ENCODE measurements around the gene ETFRF1.

ETFRF1 gene, protein sequence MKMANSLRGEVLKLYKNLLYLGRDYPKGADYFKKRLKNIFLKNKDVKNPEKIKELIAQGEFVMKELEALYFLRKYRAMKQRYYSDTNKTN

GRCh38 chr12:25195056-25195971 is at the start of gene ETFRF1, which contains the start of gene DNAI7:
Gene ETFRF1 (plus strand): TSS chr12:25195237. CDS start chr12:25203957, 8,720 bp downstream.
Gene DNAI7 (minus strand): TSS chr12:25195160. CDS start chr12:25195078, 82 bp downstream.
- CTCF ChIA-PET: no interaction called here
- Mint-ChIP-seq H3K4me1 (peaks cover 23% of the 10 kb centered on the region), H3K36me3 (peaks cover 11% of the 10 kb centered on the region), H3K4me3 (peak within 1 kb of the TSS; percentile 97), H3K27me3 (peaks cover 5% of the 10 kb centered on the region), H3K9me3 (no peaks in the 10 kb centered on the region), H3K27ac (peak within 1 kb of the TSS; percentile 89)
- peak; percentile 97 for DNase-seq

- Mint-ChIP-seq H3K36me3 (no peaks in the 10 kb centered on the region), H3K4me3 (no peak overlapping the region), H3K9me3 (no peaks in the 10 kb centered on the region), H3K4me1 (no peaks in the 10 kb centered on the region), H3K27me3 (no peaks in the 10 kb centered on the region), H3K27ac (no peak overlapping the region)
- CTCF ChIA-PET: interaction anchor here (0.6 kb wide), 1 partner anchor 12 kb away, joined by 3 read pairs; no protein-coding TSS in a partner anchor
- DNase-seq: no peak
These were observed 48.4 kb upstream of the ETFRF1 start for GRCh38 chr12:25146686-25147085.

DNA sequence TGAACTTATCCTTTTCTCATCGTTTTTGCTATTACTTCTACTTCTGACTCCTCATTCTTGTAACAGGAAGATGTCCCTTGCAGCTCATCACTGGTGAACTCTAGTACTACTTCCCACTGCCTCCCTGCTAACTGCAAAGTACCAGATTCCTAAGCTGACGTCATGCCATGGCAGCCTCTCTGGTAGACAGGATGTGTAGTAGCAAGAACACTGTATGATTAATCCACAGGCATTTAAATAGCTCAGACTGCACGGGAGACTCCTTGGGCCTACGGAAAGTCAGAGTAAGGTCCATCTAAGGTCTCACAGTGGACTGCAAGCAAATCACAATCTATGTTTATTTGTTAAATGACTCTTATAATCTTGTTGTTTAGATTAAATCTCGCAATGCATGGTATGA is 43.6 kb upstream of the ETFRF1 start:
- peaks cover 6% of the 10 kb centered on the region for H3K4me1 Mint-ChIP-seq
- DNase-seq: no peak
- CTCF ChIA-PET: interaction anchor here (1.0 to 5.7 kb wide), 3 partner anchors 15 to 160 kb away, joined by 3 to 43 read pairs (median 31); no protein-coding TSS in a partner anchor
- H3K27me3 Mint-ChIP-seq: no peaks in the 10 kb centered on the region
- no peak overlapping the region for H3K4me3 Mint-ChIP-seq
- no peaks in the 10 kb centered on the region for H3K36me3 Mint-ChIP-seq
- no peaks in the 10 kb centered on the region for H3K9me3 Mint-ChIP-seq
- H3K27ac Mint-ChIP-seq: no peak overlapping the region

DNA sequence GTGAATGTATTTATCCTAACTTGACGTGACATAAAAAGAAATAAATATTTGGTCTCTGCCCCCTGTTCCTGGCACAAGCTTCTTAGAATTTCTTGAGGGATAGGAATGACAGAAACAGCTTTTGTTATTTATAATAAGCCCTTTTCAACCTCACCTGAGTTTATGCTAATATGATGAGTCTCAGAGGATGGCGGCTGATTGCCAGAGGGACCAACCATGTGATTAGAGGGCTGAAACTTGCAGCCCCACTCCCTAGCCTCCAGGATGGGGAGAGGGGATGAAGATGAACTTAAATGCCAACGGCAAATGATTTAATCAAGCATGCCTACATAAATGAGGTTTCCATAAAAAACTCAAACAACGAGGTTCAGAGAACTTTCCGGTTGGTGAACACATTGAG is 43.0 kb upstream of the ETFRF1 start:
- H3K4me3 Mint-ChIP-seq: no peak overlapping the region
- no peak for DNase-seq
- H3K36me3 Mint-ChIP-seq: no peaks in the 10 kb centered on the region
- H3K9me3 Mint-ChIP-seq: no peaks in the 10 kb centered on the region
- no peaks in the 10 kb centered on the region for H3K27me3 Mint-ChIP-seq
- CTCF ChIA-PET: interaction anchor here (1.0 to 5.7 kb wide), 3 partner anchors 16 to 160 kb away, joined by 3 to 43 read pairs (median 31); no protein-coding TSS in a partner anchor
- H3K27ac Mint-ChIP-seq: no peak overlapping the region
- H3K4me1 Mint-ChIP-seq: peaks cover 6% of the 10 kb centered on the region

- CTCF ChIA-PET: interaction anchor here (0.7 to 5.7 kb wide), 21 partner anchors 11 to 301 kb away, joined by 3 to 43 read pairs (median 3); no protein-coding TSS in a partner anchor
- Mint-ChIP-seq H3K4me1 (peaks cover 6% of the 10 kb centered on the region), H3K9me3 (no peaks in the 10 kb centered on the region), H3K27ac (no peak overlapping the region), H3K36me3 (no peaks in the 10 kb centered on the region), H3K27me3 (peaks cover under 1% of the 10 kb centered on the region), H3K4me3 (no peak overlapping the region)
- DNase-seq: no peak
These were observed 39.9 kb upstream of the ETFRF1 start for GRCh38 chr12:25155022-25155576.

DNA sequence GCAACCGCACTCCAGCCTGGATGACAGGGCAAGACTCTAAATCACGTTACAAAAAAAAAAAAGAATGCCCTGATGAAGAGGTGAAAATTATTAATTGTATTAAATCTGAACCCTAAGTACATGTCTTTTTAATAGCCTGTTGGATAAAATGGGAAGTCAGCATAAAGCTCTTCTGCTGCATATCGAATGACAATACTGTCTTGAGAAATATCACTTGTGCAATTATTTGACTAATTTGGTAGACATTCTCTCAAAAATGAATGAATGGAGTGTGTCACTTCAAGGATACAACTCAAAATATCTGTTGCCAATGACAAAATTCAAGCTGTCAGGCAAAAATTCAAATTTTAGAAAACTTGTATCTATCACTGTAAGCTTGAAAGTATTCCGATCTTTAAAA is 39.0 kb upstream of the ETFRF1 start:
- Mint-ChIP-seq H3K27ac (no peak overlapping the region), H3K4me3 (no peak overlapping the region), H3K4me1 (peaks cover 6% of the 10 kb centered on the region), H3K9me3 (no peaks in the 10 kb centered on the region), H3K36me3 (no peaks in the 10 kb centered on the region), H3K27me3 (peaks cover 5% of the 10 kb centered on the region)
- DNase-seq: no peak
- CTCF ChIA-PET: interaction anchor here (1.8 to 5.7 kb wide), 2 partner anchors 160 to 164 kb away, joined by 4 to 43 read pairs; no protein-coding TSS in a partner anchor

GRCh38 chr12:25162866-25163265 is 32.2 kb upstream of the ETFRF1 start:
- Mint-ChIP-seq H3K27me3 (peaks cover 5% of the 10 kb centered on the region), H3K9me3 (no peaks in the 10 kb centered on the region), H3K27ac (no peak overlapping the region), H3K4me3 (no peak overlapping the region), H3K36me3 (no peaks in the 10 kb centered on the region), H3K4me1 (no peaks in the 10 kb centered on the region)
- DNase-seq: no peak
- CTCF ChIA-PET: no interaction called here

GRCh38 chr12:25182765-25183164 is 12.3 kb upstream of the ETFRF1 start:
- no peak overlapping the region for H3K27ac Mint-ChIP-seq
- CTCF ChIA-PET: no interaction called here
- no peaks in the 10 kb centered on the region for H3K27me3 Mint-ChIP-seq
- no peaks in the 10 kb centered on the region for H3K9me3 Mint-ChIP-seq
- no peak for DNase-seq
- H3K4me3 Mint-ChIP-seq: no peak overlapping the region
- peaks cover 18% of the 10 kb centered on the region for H3K4me1 Mint-ChIP-seq
- no peaks in the 10 kb centered on the region for H3K36me3 Mint-ChIP-seq

DNA sequence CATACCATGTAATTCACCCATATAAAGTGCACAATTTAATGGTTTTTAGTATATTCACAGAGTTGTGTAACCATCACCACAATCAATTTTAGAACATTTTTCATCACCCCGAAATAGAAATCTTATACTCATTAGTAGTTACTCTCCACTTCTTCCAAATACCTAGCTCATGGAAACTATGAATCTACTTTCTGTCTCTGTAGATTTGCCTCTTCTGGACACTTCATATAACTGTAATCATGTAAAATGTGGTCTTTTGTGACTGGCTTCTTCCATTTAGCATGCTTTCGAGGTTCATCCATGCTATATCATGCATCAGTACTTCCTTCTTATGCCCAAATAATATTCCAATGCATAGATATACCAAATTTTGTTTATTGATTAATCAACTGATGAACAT is 10.9 kb upstream of the ETFRF1 start:
- no peak overlapping the region for H3K27ac Mint-ChIP-seq
- H3K36me3 Mint-ChIP-seq: no peaks in the 10 kb centered on the region
- peaks cover 20% of the 10 kb centered on the region for H3K4me1 Mint-ChIP-seq
- no peaks in the 10 kb centered on the region for H3K27me3 Mint-ChIP-seq
- no peak for DNase-seq
- H3K9me3 Mint-ChIP-seq: no peaks in the 10 kb centered on the region
- no peak overlapping the region for H3K4me3 Mint-ChIP-seq
- CTCF ChIA-PET: interaction anchor here (0.7 kb wide), 1 partner anchor 193 kb away, joined by 3 read pairs; no protein-coding TSS in a partner anchor

DNA sequence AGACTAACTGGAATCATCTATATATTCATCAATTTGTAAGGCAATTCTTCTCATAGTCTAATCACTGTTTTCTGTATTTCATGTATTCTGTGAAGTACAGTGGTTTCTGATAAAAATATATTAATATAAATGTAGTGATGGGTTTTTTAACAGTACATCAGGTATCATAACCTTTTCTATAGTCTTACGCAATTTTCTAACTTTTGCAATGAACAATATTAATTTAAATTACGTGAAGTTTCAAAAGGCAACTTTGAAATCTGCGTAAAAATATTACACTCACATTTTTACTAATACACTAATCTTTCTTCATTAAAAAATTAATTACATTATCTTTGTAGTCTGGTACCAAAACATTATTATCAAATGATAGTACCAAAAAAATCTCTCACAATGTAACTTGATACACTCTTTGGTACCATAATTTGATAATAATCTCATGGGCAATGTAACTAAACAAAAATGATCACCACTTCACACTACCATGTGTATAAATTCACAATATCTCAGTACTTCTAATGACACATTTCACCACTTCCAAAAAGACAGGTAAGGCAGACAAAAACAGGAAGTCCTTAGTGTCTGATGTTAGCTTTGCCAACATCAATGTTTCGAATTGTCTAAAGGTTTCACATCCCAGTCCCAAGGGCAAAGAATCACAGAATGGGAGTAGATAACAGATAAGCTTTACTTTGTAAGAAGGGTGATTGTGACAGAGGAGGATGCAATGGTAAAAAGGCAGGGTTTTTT is 8.8 kb upstream of the ETFRF1 start:
- Mint-ChIP-seq H3K4me1 (peaks cover 20% of the 10 kb centered on the region), H3K27ac (peak overlapping the region; percentile 61), H3K27me3 (no peaks in the 10 kb centered on the region), H3K9me3 (no peaks in the 10 kb centered on the region), H3K4me3 (peak overlapping the region; percentile 1), H3K36me3 (no peaks in the 10 kb centered on the region)
- DNase-seq: no peak
- CTCF ChIA-PET: no interaction called here

DNA sequence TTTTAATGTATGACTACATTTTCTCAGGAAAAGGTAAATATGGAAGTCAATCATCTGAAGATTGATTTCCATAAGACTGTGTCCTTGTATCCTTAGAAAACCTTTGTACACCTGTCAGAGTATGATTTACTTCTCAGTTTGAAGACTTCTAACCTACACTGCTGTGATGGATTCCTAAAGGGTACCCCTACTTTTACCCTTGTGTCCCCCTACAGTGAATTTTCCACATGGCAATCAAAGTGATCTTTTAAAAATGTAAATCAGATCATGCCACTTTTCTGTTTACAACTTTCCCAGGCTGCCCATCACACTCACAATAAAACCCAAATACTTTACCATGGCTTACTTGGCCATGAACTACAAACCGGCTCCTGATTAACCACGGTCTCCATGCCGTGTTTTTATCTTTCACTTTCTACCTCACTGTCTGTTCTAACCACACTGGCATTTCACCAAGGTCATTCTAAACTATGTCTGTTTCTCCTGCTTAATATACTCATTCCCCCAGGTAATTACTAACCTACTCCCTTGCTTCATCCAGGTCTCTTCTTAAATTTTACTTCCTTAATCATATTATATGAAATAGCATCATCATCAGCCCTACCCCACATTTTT is 8.1 kb upstream of the ETFRF1 start:
- Mint-ChIP-seq H3K36me3 (no peaks in the 10 kb centered on the region), H3K4me1 (peaks cover 20% of the 10 kb centered on the region), H3K4me3 (peak overlapping the region; percentile 64), H3K9me3 (no peaks in the 10 kb centered on the region), H3K27ac (peak overlapping the region; percentile 74), H3K27me3 (no peaks in the 10 kb centered on the region)
- CTCF ChIA-PET: no interaction called here
- no peak for DNase-seq

GRCh38 chr12:25187781-25188180 is 7.3 kb upstream of the ETFRF1 start:
- Mint-ChIP-seq H3K27me3 (no peaks in the 10 kb centered on the region), H3K36me3 (no peaks in the 10 kb centered on the region), H3K27ac (no peak overlapping the region), H3K4me3 (no peak overlapping the region), H3K4me1 (peaks cover 20% of the 10 kb centered on the region), H3K9me3 (no peaks in the 10 kb centered on the region)
- CTCF ChIA-PET: no interaction called here
- no peak for DNase-seq

DNA sequence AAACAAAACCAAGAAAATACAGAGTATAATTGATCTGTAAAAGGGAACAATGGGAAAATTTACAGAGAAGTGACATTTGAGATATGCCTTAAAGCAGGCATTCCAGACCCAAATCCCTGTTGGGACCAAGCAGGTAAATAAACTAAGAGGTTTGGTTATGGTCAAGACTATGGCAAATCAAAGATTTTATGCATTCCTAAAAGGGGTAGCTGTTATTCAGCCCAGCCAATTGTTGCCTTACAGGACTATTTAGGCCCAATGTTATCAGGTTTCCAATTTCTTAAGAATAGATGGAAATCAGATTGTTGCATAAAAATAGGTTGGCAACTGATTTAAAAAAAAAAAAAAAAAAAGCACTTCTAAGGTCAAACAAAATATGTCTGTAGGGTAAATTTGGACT is 5.4 kb upstream of the ETFRF1 start:
- H3K36me3 Mint-ChIP-seq: no peaks in the 10 kb centered on the region
- peaks cover 27% of the 10 kb centered on the region for H3K4me1 Mint-ChIP-seq
- H3K27me3 Mint-ChIP-seq: no peaks in the 10 kb centered on the region
- no peak overlapping the region for H3K4me3 Mint-ChIP-seq
- CTCF ChIA-PET: no interaction called here
- no peak for DNase-seq
- no peaks in the 10 kb centered on the region for H3K9me3 Mint-ChIP-seq
- H3K27ac Mint-ChIP-seq: no peak overlapping the region

GRCh38 chr12:25190793-25191192 is 4.2 kb upstream of the ETFRF1 start:
- peaks cover 3% of the 10 kb centered on the region for H3K36me3 Mint-ChIP-seq
- H3K27ac Mint-ChIP-seq: no peak overlapping the region

More at GRCh38 chr12:25190793-25191192, 4.2 kb upstream of the ETFRF1 start:
- peaks cover 5% of the 10 kb centered on the region for H3K27me3 Mint-ChIP-seq
- CTCF ChIA-PET: no interaction called here
- no peak for DNase-seq
- H3K4me3 Mint-ChIP-seq: no peak overlapping the region
- H3K9me3 Mint-ChIP-seq: no peaks in the 10 kb centered on the region
- peaks cover 34% of the 10 kb centered on the region for H3K4me1 Mint-ChIP-seq
